ENCODE results near the gene EXOC4. TPM values are rescaled to one million over a fixed set of nuclear protein-coding genes. Genes with fewer than 3 reads are reported as not detected.
A peak's percentile ranks its signal among the peaks of the same experiment; 100 is the strongest.

The EXOC4 gene
- total RNA-seq, 2 donors from 2014 or later: 62.0 to 146 TPM

- WGBS, 2 donors: 86 to 93% methylated on average over 2 of the region's 2 CpGs
- H3K4me1 ChIP-seq: no peaks in the 10 kb centered on the region
- no peak overlapping the region for H3K4me3 ChIP-seq
- no peaks in the 10 kb centered on the region for H3K36me3 ChIP-seq (replicated peaks in 1 of 2; ENCODE audit: insufficient read depth in 1 of 2, low read depth in 2 of 2)
- intact Hi-C loops (cut with DNase I): no loop called here
- TF ChIP-seq POLR2A (IDR thresholded peaks at IDR 0.05): no peak
- TF ChIP-seq CTCF (IDR thresholded peaks at IDR 0.05): no peak
- no peak for ATAC-seq
- H3K9me3 ChIP-seq: no peaks in the 10 kb centered on the region
- DNase-seq: no peak
- H3K27me3 ChIP-seq: no peaks in the 10 kb centered on the region
- no peak overlapping the region for H3K27ac ChIP-seq
Measured at GRCh38 chr7:133246558-133246957, 6.3 kb upstream of the EXOC4 start.

- H3K9me3 ChIP-seq: no peaks in the 10 kb centered on the region
- WGBS, 2 donors: 89 to 100% methylated on average over 2 of the region's 2 CpGs
- intact Hi-C loops (cut with DNase I): no loop called here
- DNase-seq (no peak), ATAC-seq (no peak)
- H3K27me3 ChIP-seq: no peaks in the 10 kb centered on the region
- TF ChIP-seq CTCF (IDR thresholded peaks at IDR 0.05) (no peak), POLR2A (IDR thresholded peaks at IDR 0.05) (no peak)
- H3K4me1 ChIP-seq: no peaks in the 10 kb centered on the region
- no peak overlapping the region for H3K27ac ChIP-seq
- H3K4me3 ChIP-seq: no peak overlapping the region
- H3K36me3 ChIP-seq (replicated peaks in 1 of 2; ENCODE audit: insufficient read depth in 1 of 2, low read depth in 2 of 2): no peaks in the 10 kb centered on the region
Measured at GRCh38 chr7:133248901-133249300, 4.0 kb upstream of the EXOC4 start.

DNA sequence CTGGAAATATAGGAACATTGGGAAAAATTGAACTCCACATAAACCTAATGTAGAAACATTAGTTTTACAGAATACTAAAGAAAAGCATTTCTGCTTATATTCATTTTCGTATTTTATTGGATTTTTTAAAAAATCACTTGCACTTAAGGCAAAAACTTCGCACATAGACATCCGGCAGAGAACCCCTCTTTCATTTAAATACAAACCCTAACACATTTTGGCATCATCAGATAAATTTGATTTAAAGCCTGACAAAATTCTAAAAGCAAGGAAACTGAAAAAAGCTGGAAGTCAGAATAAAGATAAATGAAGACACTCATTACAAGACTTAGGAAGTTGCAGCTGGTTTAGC, 396 bp upstream of the EXOC4 start:
- Histone ChIP-seq H3K4me3 (no peak overlapping the region), H3K27me3 (no peaks in the 10 kb centered on the region), H3K9me3 (no peaks in the 10 kb centered on the region), H3K36me3 (replicated peaks in 1 of 2; ENCODE audit: insufficient read depth in 1 of 2, low read depth in 2 of 2) (no peaks in the 10 kb centered on the region), H3K27ac (peak overlapping the region in 1 of 4 donors; percentile 89), H3K4me1 (peaks cover 12% of the 10 kb centered on the region)
- no peak for ATAC-seq
- intact Hi-C loops (cut with DNase I): no loop called here
- WGBS, 2 donors: 62 to 63% methylated on average over 3 of the region's 3 CpGs
- no peak for DNase-seq
- TF ChIP-seq POLR2A (IDR thresholded peaks at IDR 0.05): no peak
- no peak for TF ChIP-seq CTCF (IDR thresholded peaks at IDR 0.05)

DNA sequence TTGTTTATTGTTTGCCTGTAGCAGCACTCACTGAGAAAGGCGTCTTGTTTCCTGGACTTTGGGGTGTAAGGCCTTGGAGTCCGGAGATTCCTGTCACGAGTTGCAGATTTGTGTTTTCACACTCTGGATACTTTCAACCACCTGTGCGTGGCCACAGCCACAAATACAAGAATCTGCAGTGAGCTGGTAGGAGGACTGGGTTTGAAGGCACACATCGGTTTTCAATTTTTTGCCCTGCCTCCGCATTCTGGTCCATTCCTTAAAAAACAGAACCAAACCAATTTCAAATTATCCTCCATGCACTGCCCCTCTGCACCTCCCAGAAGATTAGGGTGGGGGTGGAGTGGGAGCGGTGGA, 619 bp downstream of the EXOC4 start:
- H3K4me1 ChIP-seq: peaks cover 21% of the 10 kb centered on the region
- ATAC-seq: no peak
- intact Hi-C loops (cut with DNase I): no loop called here
- DNase-seq: peak; percentile 21 to 43 (median 29)
- peak overlapping the region; percentile 86 to 94 (median 90) for H3K27ac ChIP-seq
- TF ChIP-seq POLR2A (IDR thresholded peaks at IDR 0.05): no peak
- no peak for TF ChIP-seq CTCF (IDR thresholded peaks at IDR 0.05)
- no peaks in the 10 kb centered on the region for H3K36me3 ChIP-seq (replicated peaks in 1 of 2; ENCODE audit: insufficient read depth in 1 of 2, low read depth in 2 of 2)
- 1 to 3% methylated on average over 7 of the region's 7 CpGs for WGBS, 2 donors
- H3K4me3 ChIP-seq: peak overlapping the region; percentile 76 to 95
- no peaks in the 10 kb centered on the region for H3K27me3 ChIP-seq
- no peaks in the 10 kb centered on the region for H3K9me3 ChIP-seq

DNA sequence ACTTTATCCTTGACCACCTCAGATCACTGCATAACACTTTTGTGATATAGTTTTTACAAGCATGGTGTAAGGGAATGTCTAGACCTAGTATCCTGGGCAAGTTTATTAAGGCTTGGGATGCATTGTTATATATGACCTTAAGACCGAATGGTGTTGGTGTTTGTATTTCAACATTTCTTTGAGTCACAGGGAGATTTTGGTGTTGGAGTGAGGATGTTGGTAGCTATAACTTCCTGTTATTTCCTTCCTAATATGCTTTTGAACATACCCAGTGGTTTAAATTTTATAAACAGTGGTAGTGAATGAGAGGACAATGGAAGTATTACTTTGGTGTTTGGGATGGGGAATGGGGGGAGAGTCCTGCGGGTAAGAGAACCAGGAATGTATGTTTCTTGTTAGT, 2.6 kb downstream of the EXOC4 start:
- H3K27me3 ChIP-seq: no peaks in the 10 kb centered on the region
- no peaks in the 10 kb centered on the region for H3K9me3 ChIP-seq
- 85% methylated on average over 2 of the region's 2 CpGs for WGBS, 2 donors
- H3K4me3 ChIP-seq: no peak overlapping the region
- no peaks in the 10 kb centered on the region for H3K36me3 ChIP-seq (replicated peaks in 1 of 2; ENCODE audit: insufficient read depth in 1 of 2, low read depth in 2 of 2)
- TF ChIP-seq POLR2A (IDR thresholded peaks at IDR 0.05) (no peak), CTCF (IDR thresholded peaks at IDR 0.05) (no peak)
- ATAC-seq (no peak), DNase-seq (no peak)
- intact Hi-C loops (cut with DNase I): no loop called here
- peaks cover 23% of the 10 kb centered on the region for H3K4me1 ChIP-seq
- H3K27ac ChIP-seq: no peak overlapping the region
